HEK293 (cell line): Measurements from ENCODE around the gene MYOM1.

Experiments used
- CTCF ChIA-PET: fragments of 350-600 bp; formaldehyde crosslinking; extraction: SDS; loops from one replicate; lab custom pipeline; 2021; ENCODE audit warnings: antibody characterized with exemption; lab: Yijun Ruan, JAX
- POLR2A ChIA-PET: fragments of 300-600 bp; formaldehyde crosslinking; extraction: SDS; loops from one replicate; lab custom pipeline; 2020; ENCODE audit warnings: antibody characterized with exemption, inconsistent platforms; lab: Yijun Ruan, JAX
- H3K27ac ChIP-seq: fragments of 200-500 bp; sonication (Bioruptor generic); 2 replicates; pipeline ENCODE4 v1.5.1; 2014; ENCODE audit warnings: low read depth, low read length, control low read depth, inconsistent platforms; ENCODE audit errors: extremely low read depth
- H3K36me3 ChIP-seq, 2 experiments: fragments of 200-500 bp in 1 of 2; sonication (Bioruptor generic) in 1 of 2; 1 replicate in 1 of 2; 2 replicates in 1 of 2; pipeline ENCODE4 v1.5.1; 2014 to 2017; ENCODE audit warnings: inconsistent platforms in 2 of 2, low read length in 2 of 2; ENCODE audit not compliant: control insufficient read depth in 2 of 2, insufficient read depth in 1 of 2
- H3K4me1 ChIP-seq: fragments of 200-500 bp; sonication (Bioruptor generic); 2 replicates; pipeline ENCODE4 v1.5.1; 2014; ENCODE audit warnings: mild to moderate bottlenecking, low read length, inconsistent platforms; ENCODE audit not compliant: control insufficient read depth, insufficient read depth
- H3K4me3 ChIP-seq: 2 replicates; pipeline ENCODE4 v1.5.1; 2011; ENCODE audit warnings: low read depth, mild to moderate bottlenecking, control low read depth, low read length, moderate library complexity
- H3K9me3 ChIP-seq: fragments of 200-500 bp; sonication (Bioruptor generic); 2 replicates; pipeline ENCODE4 v1.5.1; 2014; ENCODE audit warnings: low read depth, low read length, inconsistent platforms; ENCODE audit not compliant: control insufficient read depth, insufficient read depth
- FEZF1 ChIP-seq: fragments of 450-650 bp; formaldehyde crosslinking; IDR thresholded peaks from 2 replicates; pipeline ENCODE4 v1.5.1; 2016; ENCODE audit warnings: missing biosample characterization, missing genetic modification characterization
- OSR2 ChIP-seq: fragments of 450-650 bp; formaldehyde crosslinking; IDR thresholded peaks from 2 replicates; pipeline ENCODE4 v1.5.1; 2016; ENCODE audit warnings: missing biosample characterization, missing genetic modification characterization
- OVOL3 ChIP-seq: fragments of 450-650 bp; formaldehyde crosslinking; IDR thresholded peaks from 2 replicates; pipeline ENCODE4 v1.5.1; 2016; ENCODE audit warnings: missing biosample characterization, missing genetic modification characterization
- PATZ1 ChIP-seq: fragments of 450-650 bp; formaldehyde crosslinking; IDR thresholded peaks from 2 replicates; pipeline ENCODE4 v1.5.1; 2016; ENCODE audit warnings: missing biosample characterization, missing genetic modification characterization
- PRDM1 ChIP-seq: fragments of 450-650 bp; formaldehyde crosslinking; IDR thresholded peaks from 2 replicates; pipeline ENCODE4; 2016; ENCODE audit warnings: missing biosample characterization, missing genetic modification characterization
- PRDM4 ChIP-seq: fragments of 450-650 bp; formaldehyde crosslinking; IDR thresholded peaks from 2 replicates; pipeline ENCODE4 v1.5.1; 2017; ENCODE audit warnings: missing biosample characterization, missing genetic modification characterization
- PRDM6 ChIP-seq: fragments of 450-650 bp; formaldehyde crosslinking; IDR thresholded peaks from 2 replicates; pipeline ENCODE4 v1.5.1; 2017; ENCODE audit warnings: missing biosample characterization, missing genetic modification characterization
- SP7 ChIP-seq: fragments of 450-650 bp; formaldehyde crosslinking; IDR thresholded peaks from 2 replicates; pipeline ENCODE4 v1.5.1; 2016; ENCODE audit warnings: missing biosample characterization, missing genetic modification characterization
- TRIM28 ChIP-seq: IDR thresholded peaks from 2 replicates; pipeline ENCODE4 v1.6.1; 2011; ENCODE audit warnings: low read length, control low read depth, borderline replicate concordance
- YY1 ChIP-seq: fragments of 450-650 bp; formaldehyde crosslinking; IDR thresholded peaks from 2 replicates; pipeline ENCODE4 v1.5.1; 2018; ENCODE audit warnings: missing biosample characterization, missing genetic modification characterization
- ZBTB17 ChIP-seq: fragments of 450-650 bp; formaldehyde crosslinking; IDR thresholded peaks from 2 replicates; pipeline ENCODE4 v1.5.1; 2016; ENCODE audit warnings: missing biosample characterization, missing genetic modification characterization
- ZFP3 ChIP-seq: fragments of 450-650 bp; formaldehyde crosslinking; IDR thresholded peaks from 2 replicates; pipeline ENCODE4 v1.5.1; 2016; ENCODE audit warnings: low read depth, missing biosample characterization, missing genetic modification characterization
- ZNF140 ChIP-seq: fragments of 450-650 bp; formaldehyde crosslinking; IDR thresholded peaks from 2 replicates; pipeline ENCODE4 v1.5.1; 2016; ENCODE audit warnings: missing biosample characterization, missing genetic modification characterization
- ZNF148 ChIP-seq: fragments of 450-650 bp; formaldehyde crosslinking; IDR thresholded peaks from 2 replicates; pipeline ENCODE4 v1.5.0; 2017; ENCODE audit warnings: missing biosample characterization, missing genetic modification characterization, borderline replicate concordance
- ZNF335 ChIP-seq: fragments of 450-650 bp; formaldehyde crosslinking; conservative IDR thresholded peaks from 2 replicates; pipeline ENCODE4 v1.5.1; 2016; ENCODE audit warnings: missing biosample characterization, missing genetic modification characterization
- ZNF404 ChIP-seq: fragments of 450-650 bp; formaldehyde crosslinking; IDR thresholded peaks from 2 replicates; pipeline ENCODE4 v1.5.1; 2017; ENCODE audit warnings: missing biosample characterization, missing genetic modification characterization
- ZNF423 ChIP-seq: fragments of 450-650 bp; formaldehyde crosslinking; IDR thresholded peaks from 2 replicates; pipeline ENCODE4 v1.5.1; 2016; ENCODE audit warnings: missing biosample characterization, missing genetic modification characterization
- ZNF549 ChIP-seq: fragments of 450-650 bp; IDR thresholded peaks from 2 replicates; pipeline ENCODE4 v1.5.1; 2018; ENCODE audit warnings: missing biosample characterization, missing genetic modification characterization, mild to moderate bottlenecking, inconsistent platforms, moderate library complexity
- ZNF621 ChIP-seq: fragments of 450-650 bp; formaldehyde crosslinking; IDR thresholded peaks from 2 replicates; pipeline ENCODE4 v1.5.1; 2017; ENCODE audit warnings: missing biosample characterization, missing genetic modification characterization
- ZNF76 ChIP-seq: fragments of 450-650 bp; formaldehyde crosslinking; IDR thresholded peaks from 2 replicates; pipeline ENCODE4; 2016; ENCODE audit warnings: low read depth, missing biosample characterization, missing genetic modification characterization, borderline replicate concordance
- ZNF830 ChIP-seq: fragments of 450-650 bp; IDR thresholded peaks from 2 replicates; pipeline ENCODE4 v1.5.0; 2018; ENCODE audit warnings: missing biosample characterization, missing genetic modification characterization, low read depth, mild to moderate bottlenecking, moderate library complexity
- ZSCAN16 ChIP-seq: fragments of 450-650 bp; formaldehyde crosslinking; IDR thresholded peaks from 2 replicates; pipeline ENCODE4 v1.5.1; 2016; ENCODE audit warnings: missing biosample characterization, missing genetic modification characterization

The MYOM1 gene

GRCh38 chr18:3097082-3097481 lies 122.7 kb downstream of the MYOM1 start (continued):
- TF ChIP-seq ZNF148 (tag by site-specific recombination) (no peak), ZBTB17 (tag by site-specific recombination) (no peak), SP7 (tag by site-specific recombination) (no peak), ZNF423 (tag by site-specific recombination) (no peak)

- H3K27ac ChIP-seq, result no peak overlapping the region
- H3K4me3 ChIP-seq, result no peak overlapping the region
- no peaks in the 10 kb centered on the region for H3K9me3 ChIP-seq
- CTCF ChIA-PET, result interaction anchor here (0.7 kb wide), 1 partner anchor 155 kb away, joined by 4 read pairs; no protein-coding TSS in a partner anchor
- H3K36me3 ChIP-seq, result no peaks in the 10 kb centered on the region; a peak in 1 of 3 replicates
- H3K4me1 ChIP-seq, result peaks cover 9% of the 10 kb centered on the region
- TF ChIP-seq TRIM28 (no peak), ZNF140 (tag by site-specific recombination) (no peak), ZSCAN16 (tag by site-specific recombination) (no peak), OVOL3 (tag by site-specific recombination) (no peak)
- TF ChIP-seq, all 188 proteins: peak for 0
- POLR2A ChIA-PET, result no interaction called here
Observed at GRCh38 chr18:3095921-3096320, 123.8 kb downstream of the MYOM1 start.

GRCh38 chr18:3094338-3094684 lies 125.5 kb downstream of the MYOM1 start:
- no peak overlapping the region for H3K27ac ChIP-seq

GRCh38 chr18:3093624-3094337 lies 126.0 kb downstream of the MYOM1 start:
- Histone ChIP-seq H3K36me3 (no peaks in the 10 kb centered on the region; a peak in 1 of 3 replicates), H3K27ac (no peak overlapping the region), H3K4me1 (peaks cover 13% of the 10 kb centered on the region), H3K4me3 (no peak overlapping the region), H3K9me3 (no peaks in the 10 kb centered on the region; the same call in 1 of the 2 replicates)
- ChIA-PET CTCF (interaction anchor here (0.6 to 1.7 kb wide), 4 partner anchors 34 to 821 kb away, joined by 3 to 6 read pairs (median 4); no protein-coding TSS in a partner anchor), POLR2A (no interaction called here)
- no peak for TF ChIP-seq ZNF549
- TF ChIP-seq YY1 (tag by site-specific recombination), result no peak
- TF ChIP-seq FEZF1 (tag by site-specific recombination), result no peak; the same call in 1 of the 2 replicates
- TF ChIP-seq PATZ1 (tag by site-specific recombination), result no peak
- TF ChIP-seq PRDM6, result peak; percentile 88
- TF ChIP-seq ZFP3 (tag by site-specific recombination), result no peak
- TF ChIP-seq PRDM4 (tag by site-specific recombination), result 0 out of 2 replicates have a peak, but pooled peaks have one; percentile 27
- no peak for TF ChIP-seq ZNF830
- TF ChIP-seq TRIM28, result no peak
- TF ChIP-seq ZNF621, result no peak
- TF ChIP-seq ZNF335, result peak; percentile 95

More at GRCh38 chr18:3094338-3094684, 125.5 kb downstream of the MYOM1 start:
- Histone ChIP-seq H3K36me3 (no peaks in the 10 kb centered on the region; a peak in 1 of 3 replicates), H3K4me3 (no peak overlapping the region), H3K4me1 (peaks cover 13% of the 10 kb centered on the region), H3K9me3 (no peaks in the 10 kb centered on the region; the same call in 1 of the 2 replicates)
- CTCF ChIA-PET, result interaction anchor here (0.6 to 1.7 kb wide), 3 partner anchors 34 to 820 kb away, joined by 3 to 6 read pairs (median 6); no protein-coding TSS in a partner anchor
- TF ChIP-seq ZBTB17 (tag by site-specific recombination), result 0 out of 2 replicates have a peak, but pooled peaks have one; percentile 39
- 0 out of 2 replicates have a peak, but pooled peaks have one; percentile 24 for TF ChIP-seq OSR2 (tag by site-specific recombination)
- no peak for TF ChIP-seq ZNF76 (tag by site-specific recombination)
- peak; percentile 25; the same call in 1 of the 2 replicates for TF ChIP-seq ZNF335
- TF ChIP-seq ZNF404 (tag by site-specific recombination), result no peak
- TF ChIP-seq PRDM1, result peak; percentile 72
- POLR2A ChIA-PET, result no interaction called here
